Peyer's patch (tissue), 4 donors: ENCODE data around the gene SLC14A1. TPM values are rescaled to one million over a fixed set of nuclear protein-coding genes. Genes with fewer than 3 reads are reported as not detected.
A peak's percentile ranks its signal among the peaks of the same experiment; 100 is the strongest.

Experiments
- DNase-seq, 3 donors: peaks; one replicate each; pipeline ENCODE4 v3.0.0-alpha.2; 2017 to 2019
- H3K27ac ChIP-seq, 4 donors: fragments of 200-600 bp; sonication (generic); one replicate each; pipeline ENCODE4 v1.5.1; 2016 to 2019
- H3K27me3 ChIP-seq, 2 donors: fragments of 200-600 bp; sonication (generic); one replicate each; pipeline ENCODE4 v1.5.1; 2019
- H3K36me3 ChIP-seq, 3 donors: fragments of 200-600 bp; sonication (generic); one replicate each; pipeline ENCODE4 v1.5.1; 2016 to 2019
- H3K4me1 ChIP-seq, 4 donors: fragments of 200-600 bp; sonication (generic); one replicate each; pipeline ENCODE4 v1.5.1; 2016 to 2019
- H3K4me3 ChIP-seq, 4 donors: fragments of 200-600 bp; sonication (generic); 1 replicate in 3 of 4; 2 replicates in 1 of 4; pipeline ENCODE4 v1.5.1; 2016 to 2019; ENCODE audit warnings: mild to moderate bottlenecking in 1 of 4
- H3K9me3 ChIP-seq, 4 donors: fragments of 200-600 bp; sonication (generic); one replicate each; pipeline ENCODE4 v1.5.1; 2016 to 2019; ENCODE audit warnings: mild to moderate bottlenecking in 1 of 4
- POLR2A ChIP-seq, 2 donors: fragments of 450-650 bp; IDR thresholded peaks; one replicate each; pipeline ENCODE4 v1.5.1; 2017; ENCODE audit warnings: antibody characterized with exemption in 2 of 2, mild to moderate bottlenecking in 2 of 2, moderate library complexity in 2 of 2
- total RNA-seq, 4 donors: library from RNA; depleted of rRNA; stranded (reverse); fragments of >200 nt; gene quantifications; one replicate each; pipeline ENCODE4 v1.1.0, GENCODE V29; 2016
- TF ChIP-seq, protein P1 (sequence below), 6 experiments: fragments of 450-650 bp in 4 of 6; fragments of 200-600 bp in 2 of 6; sonication (generic) in 1 of 6; IDR thresholded peaks; one replicate each; pipeline ENCODE4 v1.5.1; 2017 to 2019; ENCODE audit warnings: antibody characterized with exemption in 6 of 6, mild to moderate bottlenecking in 3 of 6, moderate library complexity in 1 of 6

Gene SLC14A1
- total RNA-seq, 4 donors from 2014 or later, result 0.35 to 9.7 (median 1.6) TPM

DNA sequence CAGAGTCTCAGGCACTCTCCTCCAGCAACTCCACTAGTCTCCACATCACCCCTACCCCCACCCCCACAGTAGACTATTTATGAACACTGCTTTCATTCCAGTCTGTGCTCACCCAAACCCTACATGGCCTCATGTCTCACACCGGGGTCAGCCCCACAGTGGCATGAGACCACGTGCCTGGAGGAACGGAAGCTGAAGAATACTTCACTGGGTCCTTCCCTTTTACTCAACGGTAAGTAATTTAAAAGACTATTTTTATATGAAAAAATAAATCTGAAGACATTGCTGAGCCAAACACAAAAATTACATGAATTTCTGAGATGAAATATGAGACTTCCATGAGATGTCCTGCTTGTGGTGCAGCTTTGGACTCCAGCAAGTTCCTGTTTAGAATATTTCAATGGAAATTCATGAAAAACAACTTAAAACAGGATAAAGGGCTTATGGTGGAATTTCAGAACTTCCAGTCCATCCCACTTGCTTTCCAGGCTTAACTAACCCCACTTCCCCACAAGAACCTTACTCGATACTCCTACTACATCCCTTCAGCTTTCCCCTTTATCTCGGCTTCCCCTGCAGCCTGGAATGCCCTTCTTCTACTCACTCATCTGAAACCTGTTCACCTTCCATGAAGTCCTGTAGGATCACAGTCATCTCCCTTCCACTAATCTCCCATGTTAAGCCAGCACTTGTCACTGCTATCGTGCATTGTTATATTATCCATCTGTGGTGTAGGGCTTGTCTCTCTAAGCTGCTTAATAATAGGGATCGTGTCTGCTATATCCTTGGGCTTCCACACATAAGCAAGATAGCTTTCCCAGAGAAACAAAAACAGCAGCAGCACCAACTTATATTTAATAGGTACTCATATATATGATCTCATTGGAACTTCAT is 47.9 kb downstream of the SLC14A1 start:
- Histone ChIP-seq H3K4me1 (peaks cover 0 to 14% (median 6%) of the 10 kb centered on the region in 4 donors), H3K9me3 (no peaks in the 10 kb centered on the region), H3K36me3 (no peaks in the 10 kb centered on the region), H3K4me3 (no peak overlapping the region), H3K27me3 (no peaks in the 10 kb centered on the region), H3K27ac (no peak overlapping the region)
- no peak for DNase-seq
- TF ChIP-seq, protein P1, sequence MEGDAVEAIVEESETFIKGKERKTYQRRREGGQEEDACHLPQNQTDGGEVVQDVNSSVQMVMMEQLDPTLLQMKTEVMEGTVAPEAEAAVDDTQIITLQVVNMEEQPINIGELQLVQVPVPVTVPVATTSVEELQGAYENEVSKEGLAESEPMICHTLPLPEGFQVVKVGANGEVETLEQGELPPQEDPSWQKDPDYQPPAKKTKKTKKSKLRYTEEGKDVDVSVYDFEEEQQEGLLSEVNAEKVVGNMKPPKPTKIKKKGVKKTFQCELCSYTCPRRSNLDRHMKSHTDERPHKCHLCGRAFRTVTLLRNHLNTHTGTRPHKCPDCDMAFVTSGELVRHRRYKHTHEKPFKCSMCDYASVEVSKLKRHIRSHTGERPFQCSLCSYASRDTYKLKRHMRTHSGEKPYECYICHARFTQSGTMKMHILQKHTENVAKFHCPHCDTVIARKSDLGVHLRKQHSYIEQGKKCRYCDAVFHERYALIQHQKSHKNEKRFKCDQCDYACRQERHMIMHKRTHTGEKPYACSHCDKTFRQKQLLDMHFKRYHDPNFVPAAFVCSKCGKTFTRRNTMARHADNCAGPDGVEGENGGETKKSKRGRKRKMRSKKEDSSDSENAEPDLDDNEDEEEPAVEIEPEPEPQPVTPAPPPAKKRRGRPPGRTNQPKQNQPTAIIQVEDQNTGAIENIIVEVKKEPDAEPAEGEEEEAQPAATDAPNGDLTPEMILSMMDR (IDR thresholded peaks at IDR 0.05), result no peak
- no peak for TF ChIP-seq POLR2A (IDR thresholded peaks at IDR 0.05)

DNA sequence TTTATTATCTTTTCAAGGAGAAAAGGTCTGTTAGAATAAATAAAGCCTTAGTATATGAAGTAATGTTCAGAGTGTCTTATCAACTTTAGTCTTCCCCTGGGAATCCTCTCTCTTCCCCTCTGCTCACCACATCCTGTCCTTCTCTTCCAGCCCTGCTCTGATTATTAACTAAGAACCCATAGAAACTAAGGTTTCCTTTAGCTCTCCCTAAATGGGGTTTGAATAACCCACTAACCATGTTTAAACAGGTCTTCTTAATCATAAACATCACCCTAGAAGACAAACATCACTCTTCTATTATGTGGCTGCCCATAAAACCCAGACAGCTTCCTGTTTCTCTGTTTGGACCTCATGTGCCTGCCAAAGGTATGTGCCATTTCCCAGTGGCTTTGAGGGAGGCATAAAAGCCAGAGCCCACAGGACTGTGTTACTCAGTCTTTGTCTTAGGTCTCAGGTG is 50.1 kb downstream of the SLC14A1 start:
- TF ChIP-seq POLR2A (IDR thresholded peaks at IDR 0.05), result no peak
- TF ChIP-seq, protein P1 (IDR thresholded peaks at IDR 0.05), result no peak
- H3K9me3 ChIP-seq, result no peaks in the 10 kb centered on the region
- peak in 1 of 3 donors; percentile 59 for DNase-seq

GRCh38 chr18:45775241-45775676 is 51.3 kb downstream of the SLC14A1 start:
- Histone ChIP-seq H3K27ac (peak overlapping the region; percentile 40 to 69 (median 56)), H3K36me3 (no peaks in the 10 kb centered on the region), H3K27me3 (no peaks in the 10 kb centered on the region), H3K4me3 (peak overlapping the region; percentile 51 to 68 (median 58)), H3K4me1 (peaks cover 0 to 14% (median 6%) of the 10 kb centered on the region in 4 donors), H3K9me3 (no peaks in the 10 kb centered on the region)
- TF ChIP-seq POLR2A (IDR thresholded peaks at IDR 0.05), result no peak
- TF ChIP-seq, protein P1 (IDR thresholded peaks at IDR 0.05), result no peak
- DNase-seq, result peak; percentile 36 to 77 (median 74)

More for the DNA sequence above, 50.1 kb downstream of the SLC14A1 start:
- Histone ChIP-seq H3K36me3 (no peaks in the 10 kb centered on the region), H3K27ac (peak overlapping the region in 1 of 4 donors; percentile 11), H3K4me3 (no peak overlapping the region), H3K27me3 (no peaks in the 10 kb centered on the region), H3K4me1 (peaks cover 0 to 14% (median 6%) of the 10 kb centered on the region in 4 donors)

- Histone ChIP-seq H3K4me3 (peak overlapping the region; percentile 51 to 68 (median 58)), H3K9me3 (no peaks in the 10 kb centered on the region), H3K36me3 (no peaks in the 10 kb centered on the region), H3K27me3 (no peaks in the 10 kb centered on the region), H3K4me1 (peaks cover 0 to 14% (median 6%) of the 10 kb centered on the region in 4 donors), H3K27ac (peak overlapping the region in 3 of 4 donors; percentile 40 to 69 (median 66))
- no peak for DNase-seq
- no peak for TF ChIP-seq POLR2A (IDR thresholded peaks at IDR 0.05)
- TF ChIP-seq, protein P1 (IDR thresholded peaks at IDR 0.05), result no peak
Observed at GRCh38 chr18:45775743-45776142, 51.8 kb downstream of the SLC14A1 start.

DNA sequence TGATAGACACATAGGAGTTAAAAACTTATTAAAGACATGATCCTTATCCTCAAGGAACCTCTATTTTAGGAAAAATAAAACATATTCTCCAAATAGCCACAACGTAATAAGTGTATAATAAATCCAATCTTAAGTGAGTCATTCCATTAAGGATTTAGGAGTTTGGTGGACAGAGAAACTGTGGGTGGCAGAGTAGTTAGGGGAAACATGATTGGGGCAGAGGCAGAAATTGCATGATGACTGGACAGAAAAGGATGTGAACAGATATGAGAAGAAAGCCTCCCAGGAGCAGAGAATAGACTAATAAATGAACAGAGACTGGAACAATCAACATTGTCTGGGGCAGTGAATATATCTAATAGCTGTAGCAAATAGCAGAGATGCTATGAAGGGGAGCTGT is 53.4 kb downstream of the SLC14A1 start:
- no peaks in the 10 kb centered on the region for H3K27me3 ChIP-seq
- H3K9me3 ChIP-seq, result no peaks in the 10 kb centered on the region
- H3K36me3 ChIP-seq, result no peaks in the 10 kb centered on the region
- TF ChIP-seq POLR2A (IDR thresholded peaks at IDR 0.05), result no peak
- TF ChIP-seq, protein P1 (IDR thresholded peaks at IDR 0.05), result no peak
- peaks cover 0 to 14% (median 6%) of the 10 kb centered on the region in 4 donors for H3K4me1 ChIP-seq
- H3K27ac ChIP-seq, result no peak overlapping the region
- DNase-seq, result no peak
- no peak overlapping the region for H3K4me3 ChIP-seq
